IgD-negative memory B cell (primary cell): ENCODE measurements around the gene BRSK2. TPM values are rescaled to one million over a fixed set of nuclear protein-coding genes. Genes with fewer than 3 reads are reported as not detected.
"Not testable (repeated sequence)": the region's sequence is repeated elsewhere in the genome, so short reads cannot be mapped to it uniquely, and the experiment has no call there.

ENCODE experiments used
- H3K27ac Mint-ChIP-seq, 3 donors: one replicate each; pipeline ENCODE4 v1.8.0; 2020 to 2022; ENCODE audit warnings: mild to moderate bottlenecking in 3 of 3, mixed read lengths in 3 of 3, moderate library complexity in 1 of 3
- H3K27me3 Mint-ChIP-seq: one replicate; pipeline ENCODE4 v1.8.0; 2021; ENCODE audit warnings: mixed read lengths
- H3K36me3 Mint-ChIP-seq: one replicate; pipeline ENCODE4 v1.8.0; 2020; ENCODE audit warnings: mild to moderate bottlenecking, mixed read lengths
- H3K4me1 Mint-ChIP-seq, 3 donors: one replicate each; pipeline ENCODE4 v1.8.0; 2020 to 2022; ENCODE audit warnings: mixed read lengths in 3 of 3, mild to moderate bottlenecking in 1 of 3
- H3K4me3 Mint-ChIP-seq, 4 donors: one replicate each; pipeline ENCODE4 v1.8.0; 2020 to 2022; ENCODE audit warnings: mild to moderate bottlenecking in 4 of 4, mixed read lengths in 4 of 4, moderate library complexity in 3 of 4
- H3K9me3 Mint-ChIP-seq, 3 donors: one replicate each; pipeline ENCODE4 v1.8.0; 2020 to 2021; ENCODE audit warnings: mixed read lengths in 3 of 3, mild to moderate bottlenecking in 1 of 3
- polyA plus RNA-seq: library from polyadenylated mRNA; unstranded; fragments of 300-500 nt; fragmentation: Illumina TruSeq; gene quantifications from one replicate; pipeline ENCODE4 v1.2.3, GENCODE V29; 2021

BRSK2 gene
- polyA plus RNA-seq, 1 donor from 2014 or later, result not detected

DNA sequence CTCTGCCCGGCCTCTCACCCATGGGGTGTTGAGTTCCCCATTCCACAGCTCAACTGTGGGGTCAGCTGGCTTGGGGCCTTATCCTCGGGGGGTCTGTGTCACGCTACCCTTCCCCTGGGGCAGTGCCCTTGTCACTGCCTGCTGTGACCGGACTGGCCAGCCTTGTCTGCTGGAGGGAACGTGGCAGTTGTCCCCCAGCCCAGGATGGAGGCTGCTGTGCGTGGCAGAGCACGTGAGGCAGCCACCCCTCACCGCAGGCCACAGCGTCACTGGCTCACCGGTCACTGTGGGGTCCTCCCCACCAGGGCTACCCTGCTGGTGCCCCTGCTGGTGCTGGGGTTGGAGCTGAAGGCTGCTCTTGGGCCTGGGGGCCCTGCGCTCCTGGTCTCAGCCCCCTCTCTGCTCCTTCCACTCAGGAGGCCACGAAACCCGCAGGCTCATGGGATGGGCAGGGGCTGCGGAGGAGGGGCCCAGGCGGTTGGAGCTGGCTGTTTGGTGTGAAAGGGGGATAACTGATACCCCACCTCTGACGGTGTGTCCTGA lies 13.4 kb downstream of the BRSK2 start:
- Mint-ChIP-seq H3K4me3 (no peak overlapping the region), H3K4me1 (no peaks in the 10 kb centered on the region), H3K36me3 (no peaks in the 10 kb centered on the region), H3K9me3 (no peaks in the 10 kb centered on the region), H3K27me3 (peaks cover 9% of the 10 kb centered on the region), H3K27ac (no peak overlapping the region)

DNA sequence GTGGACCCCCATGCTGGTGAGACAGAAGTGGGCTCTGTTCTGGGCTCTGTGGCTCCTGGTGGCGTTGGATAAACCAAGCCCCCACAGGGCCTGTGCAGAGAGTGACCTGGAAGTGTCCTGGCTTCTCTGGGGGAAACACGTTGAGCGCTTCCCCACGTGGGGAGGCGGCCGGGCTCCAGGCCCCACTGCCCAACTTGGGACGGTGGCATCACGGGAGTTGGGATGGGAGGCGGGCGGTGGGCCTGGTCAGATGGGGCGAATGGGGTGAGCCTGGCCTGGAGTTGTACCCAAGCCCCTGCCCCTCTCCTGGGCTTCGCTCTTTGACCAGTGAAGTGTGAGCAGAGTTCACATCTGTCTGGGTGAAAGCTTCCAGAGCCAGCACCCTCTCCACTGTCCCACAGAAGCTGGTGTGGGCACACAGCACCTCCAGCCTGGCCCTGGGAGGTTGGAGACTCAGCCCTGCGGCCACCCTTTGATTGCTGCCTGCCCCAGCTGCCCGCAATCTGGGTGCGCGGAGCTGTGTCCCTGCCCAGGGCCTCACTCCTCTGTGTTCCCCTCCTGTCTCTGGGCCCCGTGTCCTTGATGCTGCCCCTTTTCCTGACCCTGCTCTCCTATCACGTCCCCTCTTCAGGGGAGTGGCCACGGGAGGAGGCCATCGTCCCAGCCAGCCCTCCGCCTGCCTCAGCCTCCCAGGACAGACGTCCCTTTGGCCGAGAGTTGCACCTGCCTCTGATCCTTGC lies 14.2 kb downstream of the BRSK2 start:
- no peak overlapping the region for H3K27ac Mint-ChIP-seq
- H3K4me3 Mint-ChIP-seq, result no peak overlapping the region
- no peaks in the 10 kb centered on the region for H3K4me1 Mint-ChIP-seq
- no peaks in the 10 kb centered on the region for H3K9me3 Mint-ChIP-seq
- peaks cover 9% of the 10 kb centered on the region for H3K27me3 Mint-ChIP-seq
- H3K36me3 Mint-ChIP-seq, result no peaks in the 10 kb centered on the region

DNA sequence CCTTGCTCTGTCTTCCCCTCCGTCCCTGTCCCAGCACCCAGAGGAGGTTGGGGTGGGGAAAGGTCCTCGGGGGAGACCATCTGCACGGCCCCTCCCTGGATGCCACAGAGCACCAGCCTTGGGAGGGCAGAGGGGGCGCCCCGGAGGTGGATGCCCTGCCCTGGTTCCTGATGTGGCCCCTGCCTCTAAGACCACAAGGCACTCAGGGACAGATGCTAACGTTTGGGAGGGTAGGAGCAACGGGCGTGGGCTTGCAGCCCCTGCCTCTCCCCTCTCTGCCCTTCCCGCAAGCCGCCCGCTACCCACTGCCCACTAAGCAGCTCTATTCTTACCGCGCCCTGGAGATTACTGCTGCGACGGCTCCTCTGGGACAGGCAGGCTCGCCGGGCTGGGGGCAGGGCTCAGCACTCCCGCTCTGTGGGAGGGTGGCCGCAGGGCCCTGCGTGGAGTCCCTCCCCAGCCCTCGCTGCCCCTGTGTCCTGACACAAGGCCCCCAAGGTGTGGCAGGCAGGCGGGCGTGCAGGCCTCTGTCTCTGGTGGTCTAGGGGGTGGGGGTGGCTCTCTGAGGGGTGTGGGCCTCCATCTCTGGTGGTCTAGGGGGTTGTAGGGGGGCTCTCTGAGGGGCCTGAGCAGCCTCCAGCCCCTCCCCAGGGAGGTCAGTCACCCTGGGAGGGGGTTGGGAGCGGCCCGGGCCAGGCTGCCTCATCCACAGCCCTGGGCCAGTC lies 14.9 kb downstream of the BRSK2 start:
- Mint-ChIP-seq H3K36me3 (no peaks in the 10 kb centered on the region), H3K9me3 (no peaks in the 10 kb centered on the region), H3K4me1 (no peaks in the 10 kb centered on the region)

DNA sequence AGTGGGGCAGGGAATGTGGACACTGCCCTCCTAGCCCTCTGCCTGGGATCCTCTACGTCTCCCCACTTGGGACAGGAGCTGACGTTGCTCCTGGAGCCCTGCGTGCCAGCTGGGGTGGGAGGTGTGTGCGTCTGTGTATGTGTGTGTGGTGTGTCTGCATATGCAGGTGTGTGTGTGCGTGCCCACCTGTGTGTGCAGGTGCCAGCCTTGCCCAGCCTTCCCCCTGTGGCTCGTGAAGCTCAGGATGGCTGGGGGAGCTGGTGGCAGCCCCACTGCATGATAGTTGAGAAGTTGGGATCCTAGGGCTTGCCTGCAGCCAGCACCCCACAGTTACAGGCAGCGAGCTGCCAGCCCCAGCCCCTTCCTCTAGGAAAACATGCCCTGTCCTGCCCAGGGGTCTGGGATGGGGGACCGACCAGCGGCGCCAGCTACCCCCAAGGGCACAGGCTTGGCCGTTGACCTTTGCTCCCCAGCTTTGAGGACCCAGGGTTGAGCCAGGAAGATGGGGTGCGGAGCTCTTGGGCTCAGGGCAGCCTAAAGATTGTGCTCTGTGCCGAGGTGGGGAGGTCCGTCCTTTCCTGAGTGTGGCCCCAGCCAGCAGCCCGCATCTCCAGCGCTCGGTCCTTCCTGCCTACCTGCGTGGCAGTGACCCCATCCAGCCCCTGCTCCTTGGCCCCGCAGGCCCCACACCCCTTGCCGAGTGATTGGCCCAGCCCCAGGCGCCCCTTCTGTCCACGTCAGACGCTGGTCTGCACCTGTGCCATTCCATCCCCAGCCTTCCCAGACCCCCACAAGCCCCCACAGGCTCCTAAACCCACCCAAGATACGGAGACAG lies 15.7 kb downstream of the BRSK2 start:
- Mint-ChIP-seq H3K4me3 (no peak overlapping the region), H3K27me3 (peaks cover 9% of the 10 kb centered on the region), H3K4me1 (no peaks in the 10 kb centered on the region), H3K27ac (no peak overlapping the region), H3K9me3 (no peaks in the 10 kb centered on the region), H3K36me3 (no peaks in the 10 kb centered on the region)

More for the DNA sequence above, 14.9 kb downstream of the BRSK2 start:
- Mint-ChIP-seq H3K27me3 (peaks cover 11% of the 10 kb centered on the region), H3K4me3 (no peak overlapping the region), H3K27ac (no peak overlapping the region)

DNA sequence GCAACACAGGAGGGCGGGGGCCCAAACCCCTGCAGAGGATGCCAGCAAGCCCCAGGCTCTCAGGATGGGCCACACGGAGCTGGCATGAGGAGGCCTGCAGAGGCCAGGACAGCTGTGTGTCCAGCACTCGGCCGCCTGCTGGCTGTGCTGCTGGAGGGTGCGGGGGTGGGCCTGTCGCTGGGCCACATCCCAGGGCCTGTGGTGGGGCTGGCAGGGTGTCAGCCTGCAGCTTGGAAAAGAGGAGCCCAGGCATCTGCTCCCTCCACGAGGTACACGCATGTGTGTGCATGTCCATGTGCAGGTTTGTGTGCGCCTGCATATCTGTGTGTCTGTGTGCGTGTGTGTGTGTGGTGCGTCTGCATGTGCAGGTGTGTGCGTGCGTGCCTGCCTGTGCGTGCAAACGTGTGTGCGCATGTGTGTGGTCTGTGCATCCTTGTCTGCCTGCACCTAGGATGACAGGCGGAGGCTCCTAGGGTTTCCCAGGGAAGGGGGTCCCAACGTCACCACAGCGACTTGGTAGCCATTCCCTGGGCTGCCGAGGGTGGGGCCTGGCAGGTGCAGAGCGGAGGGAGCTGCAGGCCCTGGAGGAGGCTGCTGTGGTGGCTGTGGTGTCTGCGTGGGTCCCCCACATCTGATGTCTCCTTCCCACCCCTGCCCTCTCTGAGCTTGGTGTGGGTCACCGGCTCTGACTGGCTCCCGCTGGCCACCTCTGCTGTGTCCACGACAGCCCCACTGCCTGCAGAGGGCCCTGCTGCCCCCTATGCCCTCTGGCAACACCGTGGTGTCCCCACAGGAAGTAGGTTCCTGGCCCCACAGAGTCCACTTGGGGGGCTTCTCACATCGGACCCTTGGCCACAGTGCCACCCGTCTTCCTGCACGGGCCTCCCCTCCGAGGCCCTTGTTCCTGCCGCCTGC lies 17.1 kb downstream of the BRSK2 start:
- Mint-ChIP-seq H3K36me3 (no peaks in the 10 kb centered on the region), H3K9me3 (no peaks in the 10 kb centered on the region), H3K4me3 (no peak overlapping the region), H3K27ac (no peak overlapping the region), H3K4me1 (no peaks in the 10 kb centered on the region), H3K27me3 (peaks cover 6% of the 10 kb centered on the region)

DNA sequence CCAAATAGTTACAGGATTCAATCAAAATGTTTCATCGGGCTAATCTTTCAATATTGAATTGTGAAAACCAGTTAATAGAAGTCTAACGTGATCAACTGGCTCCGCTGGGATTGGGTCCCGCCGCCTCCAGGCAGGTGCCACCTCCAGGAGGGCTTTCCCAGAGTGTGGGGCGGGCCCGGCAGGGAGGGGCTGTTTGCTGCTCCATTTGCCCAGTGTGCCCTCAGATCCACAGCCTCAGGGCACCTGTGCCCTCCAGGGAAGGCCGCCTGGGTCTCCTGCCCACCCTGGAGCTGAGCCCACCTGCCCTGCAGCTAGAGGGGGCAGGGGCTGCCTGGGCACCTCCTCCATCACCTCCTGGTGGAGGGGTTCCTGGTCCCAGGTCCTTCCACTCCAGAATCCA lies 17.9 kb downstream of the BRSK2 start:
- Mint-ChIP-seq H3K36me3 (no peaks in the 10 kb centered on the region), H3K4me3 (no peak overlapping the region), H3K4me1 (no peaks in the 10 kb centered on the region), H3K27ac (no peak overlapping the region), H3K9me3 (no peaks in the 10 kb centered on the region), H3K27me3 (peaks cover 6% of the 10 kb centered on the region)

DNA sequence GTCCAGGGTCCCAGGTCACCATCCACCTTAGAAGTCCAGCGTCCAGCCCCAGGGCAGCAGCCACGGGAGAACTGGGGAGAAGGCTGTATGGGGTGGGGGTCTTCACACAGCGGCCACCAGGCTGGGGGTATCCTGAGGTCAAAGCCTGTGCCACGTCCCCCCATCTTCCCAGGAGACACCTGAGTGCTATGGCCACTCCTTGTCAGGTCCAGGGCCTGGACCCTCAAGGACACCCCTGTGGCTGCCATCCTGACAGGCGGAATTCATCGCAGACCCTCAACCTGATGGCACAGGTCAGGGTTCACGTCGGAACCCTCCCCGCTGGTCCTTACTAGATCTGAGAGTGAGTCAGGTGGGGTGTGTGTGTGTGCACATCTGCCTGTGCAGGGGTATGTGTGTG lies 18.6 kb downstream of the BRSK2 start:
- no peaks in the 10 kb centered on the region for H3K4me1 Mint-ChIP-seq

DNA sequence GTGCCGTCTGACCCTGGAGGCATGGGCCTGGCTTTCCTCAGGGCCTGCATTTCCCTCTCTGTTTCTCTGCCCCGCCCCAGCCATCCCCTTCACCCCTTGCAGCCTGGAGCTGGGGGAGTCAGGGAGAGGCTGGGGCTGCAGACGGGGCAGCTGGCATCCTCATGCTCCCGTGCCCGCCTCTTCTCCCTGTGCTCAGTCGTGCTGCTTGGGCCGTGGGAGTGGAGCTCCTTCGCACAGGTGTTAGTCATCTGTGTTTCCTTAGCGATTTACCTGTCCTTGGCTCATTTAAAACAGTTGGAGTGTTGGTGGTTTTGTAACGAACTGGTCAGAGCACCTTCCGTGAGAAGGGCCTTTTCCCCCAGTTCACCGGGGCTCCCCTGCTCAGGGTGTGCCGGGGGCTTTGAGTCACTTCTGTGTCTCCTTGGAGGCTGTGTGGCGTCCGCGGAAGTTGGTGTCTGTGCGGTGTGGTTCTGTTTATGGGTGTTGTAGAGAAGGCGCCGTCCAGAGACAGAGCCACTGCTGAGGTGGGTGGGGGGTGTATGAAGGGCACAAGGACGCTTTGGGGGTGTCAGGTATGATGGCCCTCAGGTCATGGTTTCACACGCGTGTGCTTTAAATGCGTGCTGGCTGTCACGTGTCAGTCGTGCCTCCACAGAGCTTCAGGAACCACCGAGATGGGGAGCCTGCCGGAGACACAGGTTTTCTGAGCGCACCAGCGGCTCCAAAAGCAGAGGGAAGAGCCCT lies 19.5 kb downstream of the BRSK2 start:
- Mint-ChIP-seq H3K4me3 (no peak overlapping the region), H3K36me3 (no peaks in the 10 kb centered on the region), H3K9me3 (no peaks in the 10 kb centered on the region), H3K27me3 (peaks cover 4% of the 10 kb centered on the region), H3K27ac (no peak overlapping the region), H3K4me1 (no peaks in the 10 kb centered on the region)

More for the DNA sequence above, 18.6 kb downstream of the BRSK2 start:
- Mint-ChIP-seq H3K9me3 (no peaks in the 10 kb centered on the region), H3K27ac (no peak overlapping the region), H3K36me3 (no peaks in the 10 kb centered on the region), H3K27me3 (peaks cover 6% of the 10 kb centered on the region), H3K4me3 (no peak overlapping the region)

DNA sequence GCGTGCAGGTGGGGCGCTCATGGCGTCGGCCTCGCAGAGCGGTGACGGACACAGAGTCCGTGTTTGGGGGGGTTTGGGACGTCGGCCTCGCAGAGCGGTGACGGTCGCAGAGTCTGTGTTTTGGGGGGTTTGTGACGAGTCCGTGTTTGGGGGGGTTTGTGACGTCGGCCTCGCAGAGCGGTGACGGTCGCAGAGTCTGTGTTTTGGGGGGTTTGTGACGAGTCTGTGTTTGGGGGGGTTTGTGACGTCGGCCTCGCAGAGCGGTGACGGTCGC lies 20.1 kb downstream of the BRSK2 start:
- H3K4me3 Mint-ChIP-seq, result not testable (repeated sequence)

DNA sequence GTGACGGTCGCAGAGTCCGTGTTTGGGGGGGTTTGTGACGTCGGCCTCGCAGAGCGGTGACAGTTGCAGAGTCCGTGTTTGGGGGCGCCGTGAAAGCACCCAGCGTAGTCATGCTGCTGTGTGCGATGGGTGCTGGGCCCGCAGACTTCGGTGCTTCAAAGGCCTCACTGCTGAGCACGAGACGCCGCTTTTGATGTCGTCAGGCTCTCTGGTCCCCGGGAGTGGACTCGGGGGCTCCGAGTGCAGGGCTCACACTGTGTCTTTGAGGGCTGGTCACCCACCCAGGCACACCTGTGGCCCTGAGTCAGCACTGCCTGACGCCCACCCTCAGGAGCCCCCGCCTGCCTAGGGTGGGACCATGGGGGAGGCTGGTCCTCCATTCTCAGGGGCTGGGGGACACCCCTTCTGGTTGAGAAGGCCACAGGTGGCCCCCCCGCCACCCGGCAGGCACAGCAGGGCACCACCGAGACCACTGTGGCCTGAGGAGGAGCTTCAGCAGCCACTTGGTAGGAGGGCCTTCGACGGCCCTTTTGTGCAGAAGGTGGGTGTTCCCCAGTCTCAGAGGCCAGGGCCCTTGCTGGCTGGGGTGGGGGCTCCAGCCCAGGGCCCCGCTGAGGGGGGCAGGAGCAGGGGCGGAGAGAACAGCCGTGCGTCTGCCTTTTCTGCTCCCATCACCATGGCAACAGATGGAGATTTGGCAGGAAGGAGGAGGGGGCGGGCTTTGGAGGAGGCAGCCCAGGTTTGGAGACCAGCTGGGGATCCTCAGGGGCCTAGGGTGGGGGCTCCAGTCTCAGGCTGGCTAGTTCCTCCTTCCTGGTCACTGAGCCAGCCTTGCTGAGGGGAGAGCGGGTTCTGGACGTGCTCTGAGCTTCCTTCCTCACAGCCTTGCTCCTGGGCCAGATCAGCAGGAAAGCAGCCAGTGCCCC lies 20.9 kb downstream of the BRSK2 start:
- Mint-ChIP-seq H3K27ac (peak overlapping the region in 1 of 3 donors; percentile 50), H3K36me3 (no peaks in the 10 kb centered on the region), H3K27me3 (peaks cover 4% of the 10 kb centered on the region), H3K4me1 (no peaks in the 10 kb centered on the region), H3K4me3 (no peak overlapping the region), H3K9me3 (no peaks in the 10 kb centered on the region)

More for the DNA sequence above, 20.1 kb downstream of the BRSK2 start:
- not testable (repeated sequence) for H3K36me3 Mint-ChIP-seq, H3K27ac Mint-ChIP-seq, H3K9me3 Mint-ChIP-seq, H3K27me3 Mint-ChIP-seq, H3K4me1 Mint-ChIP-seq

DNA sequence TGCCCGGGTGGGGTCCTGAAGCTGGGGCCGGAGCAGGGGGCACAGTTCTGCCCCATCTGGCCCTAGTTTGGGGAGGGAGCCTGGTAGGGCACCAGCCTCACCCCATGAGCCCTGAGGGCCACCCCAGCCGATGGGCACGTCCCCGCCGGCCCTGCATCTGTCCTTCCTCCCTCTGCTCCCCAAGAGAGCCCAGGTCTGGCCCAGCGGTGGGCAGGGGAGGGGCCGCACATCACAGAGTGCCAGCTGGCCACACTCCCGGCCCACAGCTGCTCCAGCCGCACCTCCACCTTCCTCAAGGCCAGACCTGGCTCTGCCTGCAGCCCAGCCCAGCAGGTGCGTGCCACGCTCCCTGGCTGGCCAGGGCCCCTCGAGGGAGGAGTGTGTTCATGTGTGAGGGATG lies 21.6 kb downstream of the BRSK2 start:
- H3K27ac Mint-ChIP-seq, result no peak overlapping the region
- H3K27me3 Mint-ChIP-seq, result peaks cover 3% of the 10 kb centered on the region
- no peaks in the 10 kb centered on the region for H3K9me3 Mint-ChIP-seq
- no peaks in the 10 kb centered on the region for H3K4me1 Mint-ChIP-seq
- no peak overlapping the region for H3K4me3 Mint-ChIP-seq
- H3K36me3 Mint-ChIP-seq, result no peaks in the 10 kb centered on the region

DNA sequence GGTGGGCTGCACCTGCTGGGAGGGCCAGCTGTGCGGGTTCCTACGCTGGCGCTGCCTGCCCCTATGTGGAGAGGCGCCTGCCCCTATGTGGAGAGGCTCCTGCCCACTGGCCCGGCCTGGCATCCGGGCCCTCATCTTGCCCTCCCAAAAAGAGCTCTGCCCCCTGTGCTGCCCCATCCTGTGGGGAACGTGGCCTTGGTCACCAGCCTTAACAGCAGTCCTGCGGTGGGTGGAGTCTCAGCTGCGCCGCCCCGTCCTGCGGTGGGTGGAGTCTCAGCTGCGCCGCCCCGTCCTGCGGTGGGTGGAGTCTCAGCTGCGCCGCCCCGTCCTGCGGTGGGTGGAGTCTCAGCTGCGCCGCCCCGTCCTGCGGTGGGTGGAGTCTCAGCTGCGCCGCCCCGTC lies 22.0 kb downstream of the BRSK2 start:
- H3K4me1 Mint-ChIP-seq, H3K36me3 Mint-ChIP-seq, H3K27ac Mint-ChIP-seq, H3K4me3 Mint-ChIP-seq, H3K9me3 Mint-ChIP-seq, H3K27me3 Mint-ChIP-seq: not testable (repeated sequence)

DNA sequence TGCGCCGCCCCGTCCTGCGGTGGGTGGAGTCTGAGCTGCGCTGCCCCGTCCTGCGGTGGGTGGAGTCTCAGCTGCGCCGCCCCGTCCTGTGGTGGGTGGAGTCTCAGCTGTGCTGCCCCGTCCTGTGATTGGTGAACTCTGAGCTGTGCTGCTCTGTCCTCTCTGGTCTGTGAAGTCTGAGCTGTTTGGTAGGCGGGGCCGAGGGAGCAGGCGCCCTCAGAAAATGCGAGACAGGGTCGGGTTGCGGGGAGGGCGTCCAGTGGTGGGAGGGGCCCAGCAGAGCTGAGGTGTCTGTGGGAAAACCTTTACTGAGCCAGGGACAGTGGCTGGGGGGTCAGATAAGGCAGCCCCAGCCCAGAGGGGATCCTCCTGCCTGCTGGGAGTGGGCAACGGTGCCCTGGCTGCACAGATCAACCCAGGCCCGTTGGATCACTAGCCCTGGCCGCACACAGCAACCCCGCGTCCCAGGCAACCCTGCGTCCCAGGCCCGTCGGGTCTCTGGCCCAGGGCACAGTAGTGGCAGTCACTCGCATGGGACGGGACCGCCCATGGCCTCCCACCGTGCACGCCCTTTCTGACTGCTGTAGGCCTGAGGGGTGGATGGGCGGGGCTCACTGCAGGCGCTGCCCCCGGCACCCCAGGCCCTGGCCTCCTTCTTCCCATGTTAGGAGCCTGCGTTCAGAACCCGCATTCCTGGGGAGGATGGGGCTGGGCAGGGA lies 22.8 kb downstream of the BRSK2 start:
- Mint-ChIP-seq H3K4me1 (no peaks in the 10 kb centered on the region), H3K27ac (no peak overlapping the region), H3K4me3 (no peak overlapping the region), H3K27me3 (peaks cover 3% of the 10 kb centered on the region), H3K36me3 (no peaks in the 10 kb centered on the region), H3K9me3 (peaks cover 0 to 2% (median 0%) of the 10 kb centered on the region in 3 donors)
